ENCODE data around the gene FAM53A.

- TF ChIP-seq, protein P1, sequence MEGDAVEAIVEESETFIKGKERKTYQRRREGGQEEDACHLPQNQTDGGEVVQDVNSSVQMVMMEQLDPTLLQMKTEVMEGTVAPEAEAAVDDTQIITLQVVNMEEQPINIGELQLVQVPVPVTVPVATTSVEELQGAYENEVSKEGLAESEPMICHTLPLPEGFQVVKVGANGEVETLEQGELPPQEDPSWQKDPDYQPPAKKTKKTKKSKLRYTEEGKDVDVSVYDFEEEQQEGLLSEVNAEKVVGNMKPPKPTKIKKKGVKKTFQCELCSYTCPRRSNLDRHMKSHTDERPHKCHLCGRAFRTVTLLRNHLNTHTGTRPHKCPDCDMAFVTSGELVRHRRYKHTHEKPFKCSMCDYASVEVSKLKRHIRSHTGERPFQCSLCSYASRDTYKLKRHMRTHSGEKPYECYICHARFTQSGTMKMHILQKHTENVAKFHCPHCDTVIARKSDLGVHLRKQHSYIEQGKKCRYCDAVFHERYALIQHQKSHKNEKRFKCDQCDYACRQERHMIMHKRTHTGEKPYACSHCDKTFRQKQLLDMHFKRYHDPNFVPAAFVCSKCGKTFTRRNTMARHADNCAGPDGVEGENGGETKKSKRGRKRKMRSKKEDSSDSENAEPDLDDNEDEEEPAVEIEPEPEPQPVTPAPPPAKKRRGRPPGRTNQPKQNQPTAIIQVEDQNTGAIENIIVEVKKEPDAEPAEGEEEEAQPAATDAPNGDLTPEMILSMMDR (IDR thresholded peaks at IDR 0.05), result no peak
- TF ChIP-seq EP300 (IDR thresholded peaks at IDR 0.05), result no peak
- TF ChIP-seq POLR2A (IDR thresholded peaks at IDR 0.05), result no peak
Measured at GRCh38 chr4:1612278-1613098, 71.6 kb downstream of the FAM53A start.
